ENCODE data around the gene RNF6.
A peak's percentile ranks its signal among the peaks of the same experiment; 100 is the strongest.
"Not testable (repeated sequence)": the region's sequence is repeated elsewhere in the genome, so short reads cannot be mapped to it uniquely, and the experiment has no call there.

The RNF6 gene

DNA sequence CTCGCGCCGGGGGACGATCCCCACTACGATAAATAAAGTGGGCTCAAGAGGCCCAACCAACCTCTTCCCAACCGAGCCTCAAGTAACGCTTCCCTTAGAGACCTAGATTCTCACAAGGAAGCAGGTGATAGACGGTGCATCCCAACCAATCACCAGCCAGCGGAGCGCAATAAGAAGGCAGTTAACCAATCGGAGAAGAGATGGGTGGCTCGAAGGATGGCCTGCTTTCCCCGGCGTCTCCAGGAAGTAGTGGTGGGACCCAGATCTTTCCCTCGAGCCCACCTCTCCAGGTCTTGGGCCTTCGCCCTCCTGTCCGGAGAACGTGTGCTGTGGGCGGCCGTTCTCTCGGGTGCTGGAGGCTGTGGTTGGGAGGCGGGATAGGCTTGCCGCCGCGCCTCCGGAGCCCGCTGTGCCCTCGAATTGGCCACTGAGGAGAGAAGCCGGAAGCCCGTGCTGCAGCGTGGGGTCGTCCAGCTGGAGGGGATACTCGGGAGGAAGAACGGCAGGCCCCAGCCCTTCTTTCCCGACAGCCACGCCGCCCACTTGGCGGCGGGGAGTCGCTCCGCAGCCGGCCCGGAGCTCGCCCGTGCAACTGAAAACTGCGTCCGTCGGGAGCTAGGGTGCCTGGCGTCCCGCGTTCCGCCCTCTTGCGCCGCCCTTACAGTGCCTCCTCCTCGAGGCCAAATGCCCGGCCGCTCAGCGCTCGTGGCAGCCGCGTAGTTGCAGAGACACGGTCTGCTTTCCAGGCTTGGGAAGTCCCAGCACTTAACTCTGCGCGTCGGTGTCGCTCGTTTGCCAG, at the start of gene RNF6:
RNF6 (minus strand) TSS at position 594 of the 799 bp plus-strand sequence. CDS start 2,665 bp downstream, outside the sequence.
- peak; percentile 95 for DNase-seq

DNA sequence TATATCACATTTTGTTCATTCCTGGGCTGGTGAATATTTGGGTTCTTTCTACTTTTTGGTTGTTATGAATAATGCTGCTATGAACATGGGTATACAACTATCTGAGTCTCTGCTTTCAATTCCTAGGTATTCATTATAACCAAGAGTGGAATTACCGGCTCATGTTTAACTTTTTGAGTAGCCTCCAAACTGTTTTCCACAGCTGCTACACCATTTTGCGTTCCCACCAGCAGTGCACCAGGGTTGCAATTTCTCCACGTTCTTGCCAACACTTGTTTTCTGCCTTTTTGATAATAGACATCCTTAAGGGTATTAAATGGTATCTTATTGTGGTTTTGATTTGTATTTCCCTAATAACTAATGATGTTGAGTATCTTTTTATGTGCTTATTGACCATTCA, 48.6 kb upstream of the RNF6 start:
- no peak for DNase-seq

- no peak for DNase-seq
Observed at GRCh38 chr13:26266311-26266710, 44.2 kb upstream of the RNF6 start.

- DNase-seq = no peak
Observed at GRCh38 chr13:26262156-26262555, 40.0 kb upstream of the RNF6 start.

- DNase-seq = no peak
Observed at GRCh38 chr13:26259634-26260033, 37.5 kb upstream of the RNF6 start.

DNA sequence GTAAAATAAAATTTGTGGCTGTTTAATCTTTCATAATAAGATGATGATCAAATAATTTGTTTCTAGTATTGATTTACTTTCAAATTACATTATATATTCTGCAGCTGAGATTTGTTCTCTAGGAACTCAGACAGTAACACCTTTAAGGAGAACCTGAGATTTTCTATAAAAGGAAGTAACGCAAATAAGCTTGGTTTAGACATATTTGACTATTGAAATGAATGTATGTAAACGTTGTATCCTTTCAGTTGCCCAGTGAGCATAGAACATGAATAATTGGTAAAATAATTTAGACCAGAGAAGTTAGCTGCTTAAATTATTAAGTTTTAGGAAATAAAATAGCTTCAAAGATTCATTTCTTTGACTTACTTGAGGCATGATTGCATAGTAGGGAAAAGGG, 34.9 kb upstream of the RNF6 start:
- DNase-seq = no peak

- DNase-seq = no peak
Observed at GRCh38 chr13:26255691-26256277, 33.7 kb upstream of the RNF6 start.

DNA sequence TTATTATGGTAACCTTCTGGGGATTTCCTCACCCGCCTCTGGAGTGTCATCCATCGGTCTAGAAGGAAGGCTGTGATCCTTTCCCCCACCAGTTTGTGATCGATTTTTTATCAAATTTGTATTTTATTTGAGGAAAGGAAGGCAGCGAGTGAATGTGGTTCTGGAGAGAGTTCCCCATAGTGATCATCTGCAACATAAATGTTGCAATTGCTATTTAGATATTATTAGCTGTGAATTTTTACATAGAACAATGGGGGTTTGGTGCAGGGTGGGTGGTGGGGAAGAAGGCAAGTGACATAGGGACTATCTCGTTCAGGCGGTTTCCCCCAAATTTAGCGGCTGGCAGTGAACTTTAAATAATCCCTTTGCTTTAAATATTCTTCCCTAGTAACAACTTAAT, 33.0 kb upstream of the RNF6 start:
- no peak for DNase-seq

- peak; percentile 48 for DNase-seq
Observed at GRCh38 chr13:26254583-26255111, 32.5 kb upstream of the RNF6 start.

DNA sequence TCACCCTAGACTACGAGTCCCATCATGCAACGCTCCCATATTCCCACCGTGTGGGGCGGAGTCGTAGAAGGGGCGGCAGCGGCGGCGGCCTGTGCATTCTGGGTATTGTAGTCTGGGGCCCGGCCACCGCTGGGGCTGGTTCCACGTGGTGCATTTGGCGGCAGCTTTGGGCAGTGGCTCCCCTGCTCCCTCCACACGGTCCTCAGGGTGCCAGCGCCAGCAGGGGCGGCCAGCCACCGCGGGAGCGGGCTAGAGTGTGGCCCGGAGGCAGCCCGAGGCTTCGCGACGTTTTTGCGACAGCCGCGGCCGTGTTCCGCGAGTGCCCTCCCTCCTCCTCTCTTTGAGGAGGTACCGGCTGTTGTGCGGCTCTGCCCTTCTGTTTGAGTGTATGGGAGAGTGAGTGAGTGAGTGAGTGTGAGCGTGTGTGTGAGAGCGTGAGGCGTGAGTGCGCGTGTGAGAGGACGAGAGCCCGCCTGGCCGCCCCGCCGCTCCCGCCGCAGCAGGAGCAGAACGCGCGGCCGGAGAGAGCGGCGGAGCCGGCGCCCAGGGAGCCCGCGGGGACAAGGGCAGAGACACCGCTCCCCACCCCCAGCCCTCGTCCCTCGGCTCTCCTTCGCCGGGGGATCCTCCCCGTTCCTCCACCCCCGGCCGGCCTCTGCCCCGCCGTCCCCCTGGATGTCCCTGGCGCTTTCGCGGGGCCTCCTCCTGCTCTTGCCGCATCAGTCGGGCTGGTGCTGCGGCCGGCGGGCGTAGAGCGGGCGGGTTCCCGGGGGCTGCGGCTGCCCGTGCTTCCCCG, 31.9 kb upstream of the RNF6 start, which contains the start of gene CDK8:
CDK8 (plus strand) TSS at position 343 of the 796 bp plus-strand sequence. CDS start 513 bp downstream, outside the sequence.
- peak; percentile 93 for DNase-seq

DNA sequence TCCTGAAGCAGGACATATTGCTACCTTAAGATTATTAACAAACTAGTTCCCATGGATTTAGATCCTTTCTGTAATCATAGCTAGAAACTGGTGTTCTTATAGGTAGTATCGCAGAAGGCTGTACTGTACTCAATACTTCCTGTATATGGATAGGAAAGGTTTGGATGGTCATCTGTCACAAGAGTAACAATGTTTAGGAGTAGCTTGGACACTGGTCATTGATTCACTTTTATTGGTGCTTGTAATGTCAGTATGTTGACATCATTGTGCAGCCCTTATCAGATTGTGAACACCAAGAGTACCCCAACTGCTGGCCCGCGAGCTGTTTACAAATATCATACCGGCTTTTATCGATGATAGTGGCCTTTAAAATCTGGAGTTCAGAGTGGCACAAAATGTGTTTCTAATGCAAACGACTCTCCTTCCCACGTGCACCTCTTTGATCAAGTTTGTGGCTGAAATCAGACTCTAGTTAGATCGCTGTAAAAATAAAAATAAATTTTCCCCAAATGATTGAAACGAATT, 31.2 kb upstream of the RNF6 start:
- DNase-seq = no peak

DNA sequence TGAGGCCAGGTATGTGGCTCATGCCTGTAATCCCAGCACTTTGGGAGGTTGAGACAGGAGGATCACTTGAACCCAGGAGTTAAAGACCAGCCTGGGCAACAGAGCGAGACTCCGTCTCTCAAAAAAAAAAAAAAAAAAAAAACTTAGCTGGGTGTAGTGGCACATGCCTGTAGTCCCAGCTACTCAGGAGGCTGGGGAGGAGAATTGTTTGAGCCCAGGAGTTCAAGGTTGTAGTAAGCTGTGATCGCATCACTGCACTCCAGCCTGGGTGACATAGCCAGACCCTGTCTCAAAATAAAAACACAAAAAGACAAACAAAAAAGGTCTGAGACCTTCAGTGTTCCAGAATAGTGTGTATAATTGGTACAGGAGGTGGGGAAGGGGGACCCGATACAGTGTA, 29.9 kb upstream of the RNF6 start:
- not testable (repeated sequence) for DNase-seq

- no peak for DNase-seq
Observed at GRCh38 chr13:26249551-26249950, 27.4 kb upstream of the RNF6 start.

- DNase-seq = no peak
Observed at GRCh38 chr13:26247608-26248007, 25.5 kb upstream of the RNF6 start.

- no peak for DNase-seq
Observed at GRCh38 chr13:26247011-26247410, 24.9 kb upstream of the RNF6 start.

DNA sequence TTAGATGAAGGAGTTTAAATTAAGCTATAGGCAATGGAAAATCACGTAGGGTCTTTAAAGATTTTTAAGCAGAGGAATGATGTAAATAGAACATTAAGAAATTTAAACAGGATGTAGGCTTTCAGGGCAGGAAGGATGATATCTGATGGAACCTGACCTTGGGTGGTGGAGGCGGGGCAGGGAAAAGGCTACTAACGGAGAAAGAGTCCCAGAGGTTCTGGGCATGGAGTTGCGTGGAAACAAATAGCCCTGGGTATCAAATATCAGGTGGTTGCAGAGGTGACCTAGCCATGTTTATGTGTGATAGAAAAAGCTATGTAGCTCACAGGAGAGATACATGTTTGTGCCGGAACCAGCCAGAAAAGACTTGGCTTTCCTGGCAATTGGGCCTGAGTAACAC, 24.0 kb upstream of the RNF6 start:
- DNase-seq = no peak

DNA sequence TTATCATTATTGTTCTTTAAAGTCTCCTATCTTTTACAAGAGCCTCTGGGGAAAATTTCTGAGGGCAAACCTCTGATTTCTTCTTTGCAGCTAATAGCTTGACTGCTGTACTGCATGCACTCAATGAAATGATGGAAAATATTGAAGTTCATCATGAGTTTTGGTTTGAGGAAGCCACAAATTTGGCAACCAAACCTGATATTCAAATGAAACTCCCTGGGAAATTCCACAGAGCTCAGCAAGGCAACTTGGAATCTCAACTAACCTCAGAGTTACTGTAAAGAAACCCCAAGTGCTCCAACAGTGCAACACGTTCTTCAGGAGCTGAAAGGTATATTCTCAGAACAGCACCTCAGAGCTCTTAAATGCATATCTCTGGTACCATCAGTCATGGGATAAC, 14.2 kb upstream of the RNF6 start:
- no peak for DNase-seq

- no peak for DNase-seq
Observed at GRCh38 chr13:26230703-26231102, 8.6 kb upstream of the RNF6 start.

GRCh38 chr13:26229080-26229615, 7.0 kb upstream of the RNF6 start:
- DNase-seq = no peak

DNA sequence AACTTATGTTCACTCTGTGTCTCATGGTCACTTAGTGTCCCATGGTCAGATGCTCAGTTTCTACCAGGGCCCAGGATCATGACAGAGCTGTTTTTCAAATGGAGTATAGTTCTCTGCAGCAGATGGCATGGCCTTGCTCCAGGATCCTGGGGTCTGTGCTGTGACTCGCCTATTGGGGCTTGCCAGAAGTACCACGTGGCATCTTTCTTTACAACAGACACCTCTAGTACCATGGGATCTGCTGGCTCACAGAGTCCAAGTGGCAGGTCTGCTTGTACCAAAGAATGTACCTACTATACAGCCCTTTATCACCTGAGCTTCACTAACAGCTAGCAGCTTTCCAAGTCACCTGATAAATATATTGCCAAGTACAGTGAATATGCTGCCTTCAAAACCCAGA, 6.0 kb upstream of the RNF6 start:
- no peak for DNase-seq

GRCh38 chr13:26227166-26227971, 5.3 kb upstream of the RNF6 start:
- no peak for DNase-seq
